ENCODE results near the gene SORBS1. TPM values are rescaled to one million over a fixed set of nuclear protein-coding genes. Genes with fewer than 3 reads are reported as not detected.
A peak's percentile ranks its signal among the peaks of the same experiment; 100 is the strongest.

SORBS1 gene
- total and polyA plus RNA-seq, 2 experiments from 2014 or later: 0.65 to 1.2 TPM

GRCh38 chr10:95480102-95480900 is 80.9 kb downstream of the SORBS1 start:
- Histone ChIP-seq H3K9me3 (ENCODE audit: low read depth) (no peaks in the 10 kb centered on the region), H3K27me3 (replicated peaks; ENCODE audit: insufficient read depth) (no peaks in the 10 kb centered on the region), H3K4me3 (no peak overlapping the region), H4K20me1 (ENCODE audit: insufficient read depth) (no peaks in the 10 kb centered on the region), H3K9ac (peak overlapping the region; percentile 58), H3K4me2 (ENCODE audit: unreplicated experiment) (peak overlapping the region; percentile 65), H3K36me3 (ENCODE audit: low read depth) (no peaks in the 10 kb centered on the region), H2AFZ (peak overlapping the region; percentile 87), H3K79me2 (ENCODE audit: insufficient read depth) (no peaks in the 10 kb centered on the region), H3K27ac (peak overlapping the region; percentile 22), H3K9me2 (ENCODE audit: insufficient read depth) (no peaks in the 10 kb centered on the region), H3K4me1 (ENCODE audit: insufficient read depth) (peaks cover 8% of the 10 kb centered on the region), H3F3A (ENCODE audit: insufficient read depth) (no peaks in the 10 kb centered on the region)
- TF ChIP-seq EZH2phosphoT487 (IDR thresholded peaks at IDR 0.05; ENCODE audit: insufficient read depth, low read depth): no peak
- no peak for TF ChIP-seq EZH2 (IDR thresholded peaks at IDR 0.05; ENCODE audit: insufficient read depth, poor library complexity, severe bottlenecking)
- peak; percentile 63 for DNase-seq
- in situ Hi-C loops (cut with MboI): no loop called here
- WGBS, 2 experiments (ENCODE audit: low coverage in 1 of 2, low lambda C conversion rate in 2 of 2, missing lambda C conversion rate in 2 of 2): 21 to 24% methylated on average over 11 of the region's 11 CpGs

GRCh38 chr10:95478935-95479334 is 82.2 kb downstream of the SORBS1 start:
- H3K9ac ChIP-seq: peak overlapping the region; percentile 58

DNA sequence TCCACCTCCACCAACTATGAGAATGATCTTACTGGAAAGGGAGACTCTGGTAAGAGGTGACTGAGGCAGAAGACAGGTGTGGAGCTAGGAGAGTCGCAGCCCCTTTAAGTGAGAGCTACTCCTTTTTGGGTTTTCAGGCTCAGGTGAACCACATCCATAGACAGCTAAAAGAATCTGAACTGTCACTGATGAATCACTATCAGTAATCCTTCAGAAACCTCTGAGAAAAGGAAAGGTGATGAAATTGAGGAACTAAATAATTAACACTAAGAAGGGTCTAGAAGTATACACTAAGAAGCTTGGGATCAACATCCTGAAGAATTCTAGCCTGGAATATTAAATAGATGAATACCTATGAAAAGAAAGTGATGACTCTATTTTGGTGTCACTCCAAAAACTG is 83.0 kb downstream of the SORBS1 start:
- H3K27me3 ChIP-seq (replicated peaks; ENCODE audit: insufficient read depth): no peaks in the 10 kb centered on the region
- H3K4me2 ChIP-seq (ENCODE audit: unreplicated experiment): no peak overlapping the region
- H3K4me1 ChIP-seq (ENCODE audit: insufficient read depth): peaks cover 22% of the 10 kb centered on the region
- DNase-seq: no peak
- 100% methylated on average over 1 of the region's 1 CpG for WGBS, 2 experiments (ENCODE audit: low coverage in 1 of 2, low lambda C conversion rate in 2 of 2, missing lambda C conversion rate in 2 of 2)
- no peak overlapping the region for H3K27ac ChIP-seq
- no peaks in the 10 kb centered on the region for H4K20me1 ChIP-seq (ENCODE audit: insufficient read depth)
- no peaks in the 10 kb centered on the region for H3K79me2 ChIP-seq (ENCODE audit: insufficient read depth)
- no peak for TF ChIP-seq EZH2 (IDR thresholded peaks at IDR 0.05; ENCODE audit: insufficient read depth, poor library complexity, severe bottlenecking)
- TF ChIP-seq EZH2phosphoT487 (IDR thresholded peaks at IDR 0.05; ENCODE audit: insufficient read depth, low read depth): no peak
- H3K9me2 ChIP-seq (ENCODE audit: insufficient read depth): no peaks in the 10 kb centered on the region
- no peaks in the 10 kb centered on the region for H3K9me3 ChIP-seq (ENCODE audit: low read depth)
- peaks cover 14% of the 10 kb centered on the region; the same call in 1 of the 2 replicates for H3F3A ChIP-seq (ENCODE audit: insufficient read depth)
- no peak overlapping the region for H3K9ac ChIP-seq
- in situ Hi-C loops (cut with MboI): no loop called here
- H3K4me3 ChIP-seq: no peak overlapping the region
- H2AFZ ChIP-seq: no peak overlapping the region
- no peaks in the 10 kb centered on the region for H3K36me3 ChIP-seq (ENCODE audit: low read depth)

More at GRCh38 chr10:95478935-95479334, 82.2 kb downstream of the SORBS1 start:
- peaks cover 7% of the 10 kb centered on the region; the same call in 1 of the 2 replicates for H3F3A ChIP-seq (ENCODE audit: insufficient read depth)
- no peak overlapping the region for H3K4me3 ChIP-seq
- no peaks in the 10 kb centered on the region for H3K79me2 ChIP-seq (ENCODE audit: insufficient read depth)
- peak overlapping the region; percentile 65 for H3K4me2 ChIP-seq (ENCODE audit: unreplicated experiment)
- H3K9me3 ChIP-seq (ENCODE audit: low read depth): no peaks in the 10 kb centered on the region
- DNase-seq: peak; percentile 40
- H3K9me2 ChIP-seq (ENCODE audit: insufficient read depth): no peaks in the 10 kb centered on the region
- peaks cover 17% of the 10 kb centered on the region for H3K4me1 ChIP-seq (ENCODE audit: insufficient read depth)
- in situ Hi-C loops (cut with MboI): no loop called here
- peak overlapping the region; percentile 87 for H2AFZ ChIP-seq
- WGBS, 2 experiments (ENCODE audit: low coverage in 1 of 2, low lambda C conversion rate in 2 of 2, missing lambda C conversion rate in 2 of 2): 32 to 38% methylated on average over 3 of the region's 3 CpGs
- peak overlapping the region; percentile 22 for H3K27ac ChIP-seq
- H4K20me1 ChIP-seq (ENCODE audit: insufficient read depth): no peaks in the 10 kb centered on the region
- TF ChIP-seq EZH2 (IDR thresholded peaks at IDR 0.05; ENCODE audit: insufficient read depth, poor library complexity, severe bottlenecking): no peak
- TF ChIP-seq EZH2phosphoT487 (IDR thresholded peaks at IDR 0.05; ENCODE audit: insufficient read depth, low read depth): no peak
- H3K36me3 ChIP-seq (ENCODE audit: low read depth): no peaks in the 10 kb centered on the region
- no peaks in the 10 kb centered on the region for H3K27me3 ChIP-seq (replicated peaks; ENCODE audit: insufficient read depth)

DNA sequence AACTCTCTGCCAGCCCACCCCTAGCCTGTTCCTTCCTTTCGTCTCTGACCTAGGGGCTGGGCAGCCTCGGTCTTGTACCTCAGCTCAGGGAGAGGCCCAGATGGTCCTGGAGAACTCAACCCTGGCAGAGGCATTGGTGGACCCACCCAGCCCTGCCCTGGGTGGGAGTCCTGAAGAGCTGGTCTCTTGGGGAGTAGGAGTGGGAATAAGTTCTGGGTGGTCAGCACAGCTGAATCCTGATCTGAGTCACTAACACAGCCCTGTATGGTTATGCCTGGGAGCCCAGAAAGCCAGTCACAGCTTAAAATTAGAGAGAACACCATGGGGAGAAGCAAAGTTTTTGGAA is 84.0 kb downstream of the SORBS1 start:
- H3K4me2 ChIP-seq (ENCODE audit: unreplicated experiment): no peak overlapping the region
- H3K27ac ChIP-seq: no peak overlapping the region
- TF ChIP-seq EZH2 (IDR thresholded peaks at IDR 0.05; ENCODE audit: insufficient read depth, poor library complexity, severe bottlenecking) (no peak), EZH2phosphoT487 (IDR thresholded peaks at IDR 0.05; ENCODE audit: insufficient read depth, low read depth) (no peak)
- no peaks in the 10 kb centered on the region for H3K27me3 ChIP-seq (replicated peaks; ENCODE audit: insufficient read depth)
- no peak for DNase-seq
- no peaks in the 10 kb centered on the region for H3K9me2 ChIP-seq (ENCODE audit: insufficient read depth)
- 93 to 100% methylated on average over 2 of the region's 2 CpGs for WGBS, 2 experiments (ENCODE audit: low coverage in 1 of 2, low lambda C conversion rate in 2 of 2, missing lambda C conversion rate in 2 of 2)
- H3F3A ChIP-seq (ENCODE audit: insufficient read depth): peaks cover 14% of the 10 kb centered on the region; the same call in 1 of the 2 replicates
- H3K9ac ChIP-seq: no peak overlapping the region
- no peaks in the 10 kb centered on the region for H3K36me3 ChIP-seq (ENCODE audit: low read depth)
- H3K79me2 ChIP-seq (ENCODE audit: insufficient read depth): no peaks in the 10 kb centered on the region
- in situ Hi-C loops (cut with MboI): no loop called here
- peaks cover 22% of the 10 kb centered on the region for H3K4me1 ChIP-seq (ENCODE audit: insufficient read depth)
- no peak overlapping the region for H2AFZ ChIP-seq
- no peak overlapping the region for H3K4me3 ChIP-seq
- H4K20me1 ChIP-seq (ENCODE audit: insufficient read depth): no peaks in the 10 kb centered on the region
- no peaks in the 10 kb centered on the region for H3K9me3 ChIP-seq (ENCODE audit: low read depth)

Measured in GM23248 (cell line).